A673 (cell line): ENCODE results near the gene ART1. TPM values are rescaled to one million over a fixed set of nuclear protein-coding genes. Genes with fewer than 3 reads are reported as not detected.

ENCODE experiments used
- BruUV-seq: library from RNA; stranded (reverse); fragments of 400-500 nt; replicated peaks from 2 replicates; lab custom pipeline; 2021; lab: Mats Ljungman, UMichigan
- CTCF ChIA-PET: fragments of 300-600 bp; sonication (Branson Sonifier 250); formaldehyde crosslinking; loops from one replicate; lab custom pipeline; 2022; ENCODE audit warnings: antibody characterized with exemption; lab: Charles Lee
- POLR2A ChIA-PET: fragments of 300-600 bp; sonication (Branson Sonifier 250); formaldehyde crosslinking; loops from one replicate; lab custom pipeline; 2022; ENCODE audit warnings: antibody characterized with exemption; ENCODE audit not compliant: low non-redundant PET; lab: Charles Lee
- DNase-seq: peaks from one replicate; pipeline ENCODE4 v3.0.0-alpha.2; 2015; ENCODE audit warnings: low spot score
- H3K27ac ChIP-seq: fragments of 200-600 bp; sonication (generic); 2 replicates; pipeline ENCODE4 v1.5.1; 2016; ENCODE audit warnings: mixed run types, low read depth, mild to moderate bottlenecking, mixed read lengths, antibody characterized with exemption, low read length; ENCODE audit not compliant: poor library complexity, severe bottlenecking
- H3K27me3 ChIP-seq: fragments of 200-600 bp; sonication (generic); replicated peaks from 2 replicates; pipeline ENCODE4 v1.6.1; 2017; ENCODE audit warnings: mixed run types, low read depth, mild to moderate bottlenecking, mixed read lengths, antibody characterized with exemption, low read length; ENCODE audit not compliant: insufficient read depth, poor library complexity
- H3K36me3 ChIP-seq: fragments of 200-600 bp; sonication (generic); 2 replicates; pipeline ENCODE4 v1.6.1; 2016; ENCODE audit warnings: mixed run types, mild to moderate bottlenecking, mixed read lengths, antibody characterized with exemption, low read length; ENCODE audit not compliant: insufficient read depth, poor library complexity, severe bottlenecking
- H3K4me1 ChIP-seq: fragments of 200-600 bp; sonication (generic); 2 replicates; pipeline ENCODE4 v1.6.1; 2017; ENCODE audit warnings: mixed run types, mild to moderate bottlenecking, mixed read lengths, antibody characterized with exemption, low read length; ENCODE audit not compliant: insufficient read depth, poor library complexity, severe bottlenecking
- H3K4me3 ChIP-seq: fragments of 200-600 bp; sonication (generic); 2 replicates; pipeline ENCODE4 v1.5.1; 2016; ENCODE audit warnings: low read depth, mixed run types, mild to moderate bottlenecking, mixed read lengths, low read length; ENCODE audit not compliant: poor library complexity, severe bottlenecking
- H3K9me3 ChIP-seq: fragments of 200-600 bp; sonication (generic); 2 replicates; pipeline ENCODE4 v1.6.1; 2016; ENCODE audit warnings: mixed run types, low read depth, mild to moderate bottlenecking, mixed read lengths, antibody characterized with exemption, low read length; ENCODE audit not compliant: poor library complexity, severe bottlenecking
- CTCF ChIP-seq: fragments of 300-800, 200-600 bp; sonication (generic); conservative IDR thresholded peaks from 2 replicates; pipeline ENCODE4 v1.5.1; 2017; ENCODE audit warnings: low read depth, mild to moderate bottlenecking, antibody characterized with exemption, low read length, moderate library complexity, mixed read lengths
- EZH2 ChIP-seq: fragments of 200-600 bp; sonication (generic); IDR thresholded peaks from 2 replicates; pipeline ENCODE4 v1.6.1; 2017; ENCODE audit warnings: borderline replicate concordance, low read depth, mild to moderate bottlenecking, mixed read lengths, antibody characterized with exemption, low read length; ENCODE audit not compliant: poor library complexity, severe bottlenecking
- intact Hi-C: fragments of 100-400 bp; cut with micrococcal nuclease; formaldehyde crosslinking; loops from one replicate; pipeline ENCODE4 v1.10.0; 2022; ENCODE audit not compliant: unreplicated experiment
- total RNA-seq: library from RNA; stranded (reverse); gene quantifications from 2 replicates; pipeline ENCODE4 v1.2.3, GENCODE V29; 2021

ART1 gene
- total RNA-seq, 1 experiment from 2014 or later = not detected

- BruUV-seq = no TSS peak
- POLR2A ChIA-PET = no interaction called here
- TF ChIP-seq CTCF = no peak
- no peak for TF ChIP-seq EZH2
- Histone ChIP-seq H3K9me3 (no peaks in the 10 kb centered on the region), H3K4me3 (no peak overlapping the region), H3K4me1 (no peaks in the 10 kb centered on the region), H3K27ac (no peak overlapping the region), H3K27me3 (no peaks in the 10 kb centered on the region), H3K36me3 (no peaks in the 10 kb centered on the region)
- intact Hi-C loops = no loop called here
- CTCF ChIA-PET = no interaction called here
- no peak for DNase-seq
Observed at GRCh38 chr11:3662856-3663255, 17.9 kb downstream of the ART1 start.

- ChIA-PET CTCF (no interaction called here), POLR2A (no interaction called here)
- Histone ChIP-seq H3K27ac (no peak overlapping the region), H3K9me3 (no peaks in the 10 kb centered on the region), H3K4me3 (no peak overlapping the region), H3K4me1 (no peaks in the 10 kb centered on the region), H3K36me3 (no peaks in the 10 kb centered on the region), H3K27me3 (no peaks in the 10 kb centered on the region)
- TF ChIP-seq EZH2 (no peak), CTCF (no peak)
- DNase-seq = no peak
- BruUV-seq = no TSS peak
- intact Hi-C loops = no loop called here
Observed at GRCh38 chr11:3664032-3664630, 19.2 kb downstream of the ART1 start.

GRCh38 chr11:3665336-3666022 lies 20.6 kb downstream of the ART1 start:
- POLR2A ChIA-PET = no interaction called here
- TF ChIP-seq CTCF = no peak
- no peak for TF ChIP-seq EZH2
- Histone ChIP-seq H3K9me3 (no peaks in the 10 kb centered on the region), H3K4me3 (no peak overlapping the region), H3K36me3 (no peaks in the 10 kb centered on the region), H3K27me3 (no peaks in the 10 kb centered on the region), H3K4me1 (no peaks in the 10 kb centered on the region), H3K27ac (no peak overlapping the region)
- BruUV-seq = no TSS peak
- no peak for DNase-seq
- CTCF ChIA-PET = no interaction called here
- intact Hi-C loops = no loop called here
